ENCODE measurements around the gene EFNA1.
"Not testable (repeated sequence)": the region's sequence is repeated elsewhere in the genome, so short reads cannot be mapped to it uniquely, and the experiment has no call there.

EFNA1 gene

GRCh38 chr1:155166051-155166470, 38.4 kb downstream of the EFNA1 start:
- Histone ChIP-seq H3K9me2 (replicated peaks; ENCODE audit: control insufficient read depth, low read length) (no peaks in the 10 kb centered on the region), H3K27me3 (ENCODE audit: control insufficient read depth, low read length) (no peaks in the 10 kb centered on the region), H3K36me3 (ENCODE audit: control insufficient read depth, low read length) (peaks cover 20% of the 10 kb centered on the region), H3K9me3 (ENCODE audit: control insufficient read depth, insufficient read depth, low read length) (no peaks in the 10 kb centered on the region), H3K4me2 (ENCODE audit: low read length) (peak overlapping the region; percentile 90), H3K4me3 (ENCODE audit: low read length) (peak overlapping the region; percentile 14), H3K27ac (ENCODE audit: low read depth, low read length) (no peak overlapping the region), H4K20me1 (ENCODE audit: control insufficient read depth, insufficient read depth, low read depth, low read length) (no peaks in the 10 kb centered on the region), H3K79me2 (ENCODE audit: control insufficient read depth, low read length) (no peaks in the 10 kb centered on the region), H3F3A (ENCODE audit: control insufficient read depth, insufficient read depth) (peaks cover 9% of the 10 kb centered on the region; the same call in 1 of the 2 replicates), H3K4me1 (ENCODE audit: control insufficient read depth, low read length) (peaks cover 33% of the 10 kb centered on the region)
- TF ChIP-seq CTCF (IDR thresholded peaks at IDR 0.05; ENCODE audit: low read depth, low read length, poor library complexity, severe bottlenecking) (no peak), EZH2phosphoT487 (IDR thresholded peaks at IDR 0.05; ENCODE audit: borderline replicate concordance, low read length) (no peak)

GRCh38 chr1:155166471-155167165, 38.9 kb downstream of the EFNA1 start:
- Histone ChIP-seq H3K4me1 (ENCODE audit: control insufficient read depth, low read length) (peaks cover 33% of the 10 kb centered on the region), H4K20me1 (ENCODE audit: control insufficient read depth, insufficient read depth, low read depth, low read length) (no peaks in the 10 kb centered on the region), H3K4me3 (ENCODE audit: low read length) (peak overlapping the region; percentile 70), H3K27me3 (ENCODE audit: control insufficient read depth, low read length) (no peaks in the 10 kb centered on the region), H3K9me3 (ENCODE audit: control insufficient read depth, insufficient read depth, low read length) (no peaks in the 10 kb centered on the region), H3F3A (ENCODE audit: control insufficient read depth, insufficient read depth) (peaks cover 9% of the 10 kb centered on the region; the same call in 1 of the 2 replicates), H3K79me2 (ENCODE audit: control insufficient read depth, low read length) (peaks cover 5% of the 10 kb centered on the region), H3K36me3 (ENCODE audit: control insufficient read depth, low read length) (peaks cover 25% of the 10 kb centered on the region), H3K27ac (ENCODE audit: low read depth, low read length) (peak overlapping the region; percentile 53), H3K4me2 (ENCODE audit: low read length) (peak overlapping the region; percentile 90), H3K9me2 (replicated peaks; ENCODE audit: control insufficient read depth, low read length) (no peaks in the 10 kb centered on the region)
- no peak for TF ChIP-seq CTCF (IDR thresholded peaks at IDR 0.05; ENCODE audit: low read depth, low read length, poor library complexity, severe bottlenecking)
- no peak for TF ChIP-seq EZH2phosphoT487 (IDR thresholded peaks at IDR 0.05; ENCODE audit: borderline replicate concordance, low read length)

GRCh38 chr1:155167166-155168104, 39.8 kb downstream of the EFNA1 start:
- Histone ChIP-seq H3K9me3 (ENCODE audit: control insufficient read depth, insufficient read depth, low read length) (no peaks in the 10 kb centered on the region), H4K20me1 (ENCODE audit: control insufficient read depth, insufficient read depth, low read depth, low read length) (no peaks in the 10 kb centered on the region), H3K9me2 (replicated peaks; ENCODE audit: control insufficient read depth, low read length) (no peaks in the 10 kb centered on the region), H3F3A (ENCODE audit: control insufficient read depth, insufficient read depth) (peaks cover 6% of the 10 kb centered on the region; the same call in 1 of the 2 replicates), H3K27me3 (ENCODE audit: control insufficient read depth, low read length) (no peaks in the 10 kb centered on the region), H3K27ac (ENCODE audit: low read depth, low read length) (peak overlapping the region; percentile 53), H3K4me2 (ENCODE audit: low read length) (peak overlapping the region; percentile 90), H3K36me3 (ENCODE audit: control insufficient read depth, low read length) (peaks cover 25% of the 10 kb centered on the region), H3K79me2 (ENCODE audit: control insufficient read depth, low read length) (peaks cover 13% of the 10 kb centered on the region), H3K4me3 (ENCODE audit: low read length) (peak overlapping the region; percentile 70), H3K4me1 (ENCODE audit: control insufficient read depth, low read length) (peaks cover 41% of the 10 kb centered on the region)
- no peak for TF ChIP-seq EZH2phosphoT487 (IDR thresholded peaks at IDR 0.05; ENCODE audit: borderline replicate concordance, low read length)
- TF ChIP-seq CTCF (IDR thresholded peaks at IDR 0.05; ENCODE audit: low read depth, low read length, poor library complexity, severe bottlenecking), result peak; percentile 94

- peaks cover 42% of the 10 kb centered on the region for H3K4me1 ChIP-seq (ENCODE audit: control insufficient read depth, low read length)
- H3F3A ChIP-seq (ENCODE audit: control insufficient read depth, insufficient read depth); H3K27ac ChIP-seq (ENCODE audit: low read depth, low read length); H3K9me3 ChIP-seq (ENCODE audit: control insufficient read depth, insufficient read depth, low read length); H4K20me1 ChIP-seq (ENCODE audit: control insufficient read depth, insufficient read depth, low read depth, low read length); H3K4me3 ChIP-seq (ENCODE audit: low read length); H3K27me3 ChIP-seq (ENCODE audit: control insufficient read depth, low read length); H3K9me2 ChIP-seq (replicated peaks; ENCODE audit: control insufficient read depth, low read length): not testable (repeated sequence)
- H3K4me2 ChIP-seq (ENCODE audit: low read length), result peak overlapping the region; percentile 90
- H3K79me2 ChIP-seq (ENCODE audit: control insufficient read depth, low read length), result peaks cover 20% of the 10 kb centered on the region
- peaks cover 30% of the 10 kb centered on the region for H3K36me3 ChIP-seq (ENCODE audit: control insufficient read depth, low read length)
Observed at GRCh38 chr1:155168105-155168445, 40.4 kb downstream of the EFNA1 start.
